Mesendoderm (in vitro differentiated cells): ENCODE results near the gene TRPM3.

Experiments used
- DNase-seq: peaks from one replicate; pipeline ENCODE4 v3.0.0; 2013
- H2AK5ac ChIP-seq: 2 replicates; pipeline ENCODE4 v1.6.1; 2013; ENCODE audit warnings: low read length, inconsistent platforms
- H2BK120ac ChIP-seq: 2 replicates; pipeline ENCODE4 v1.6.1; 2013; ENCODE audit warnings: low read depth, mild to moderate bottlenecking, low read length, moderate library complexity, mixed read lengths
- H2BK15ac ChIP-seq: replicated peaks from 2 replicates; pipeline ENCODE4 v1.6.1; 2013; ENCODE audit warnings: low read depth, mild to moderate bottlenecking, moderate library complexity
- H2BK5ac ChIP-seq: 2 replicates; pipeline ENCODE4 v1.6.1; 2013; ENCODE audit warnings: low read length, inconsistent platforms
- H3K18ac ChIP-seq: 2 replicates; pipeline ENCODE4 v1.6.1; 2013; ENCODE audit warnings: mild to moderate bottlenecking, low read length, mixed read lengths
- H3K23ac ChIP-seq: one replicate; pipeline ENCODE4 v1.6.1; 2013; ENCODE audit warnings: low read length
- H3K27ac ChIP-seq: 2 replicates; pipeline ENCODE4 v1.5.1; 2013; ENCODE audit warnings: low read depth, mild to moderate bottlenecking, inconsistent platforms, low read length, moderate library complexity
- H3K27me3 ChIP-seq: 2 replicates; pipeline ENCODE4 v1.6.1; 2013; ENCODE audit warnings: low read length, control low read depth, mild to moderate bottlenecking, inconsistent platforms; ENCODE audit not compliant: insufficient read depth, poor library complexity
- H3K36me3 ChIP-seq: 2 replicates; pipeline ENCODE4 v1.6.1; 2013; ENCODE audit warnings: low read length, inconsistent platforms; ENCODE audit not compliant: control insufficient read depth, insufficient read depth
- H3K4ac ChIP-seq: one replicate; pipeline ENCODE4 v1.6.1; 2013; ENCODE audit warnings: low read depth, mild to moderate bottlenecking, low read length, moderate library complexity
- H3K4me1 ChIP-seq: 2 replicates; pipeline ENCODE4 v1.6.1; 2013; ENCODE audit warnings: low read depth, low read length, inconsistent platforms; ENCODE audit not compliant: control insufficient read depth
- H3K4me2 ChIP-seq: 2 replicates; pipeline ENCODE4 v1.6.1; 2013; ENCODE audit warnings: low read length
- H3K4me3 ChIP-seq: 2 replicates; pipeline ENCODE4 v1.5.1; 2013; ENCODE audit warnings: mild to moderate bottlenecking, low read length
- H3K56ac ChIP-seq: one replicate; pipeline ENCODE4 v1.6.1; 2013; ENCODE audit warnings: low read length
- H3K79me1 ChIP-seq: 2 replicates; pipeline ENCODE4 v1.6.1; 2013; ENCODE audit warnings: low read length, inconsistent platforms
- H3K79me2 ChIP-seq: 2 replicates; pipeline ENCODE4 v1.6.1; 2013; ENCODE audit warnings: mild to moderate bottlenecking, low read length; ENCODE audit not compliant: control insufficient read depth, insufficient read depth
- H3K9ac ChIP-seq: 2 replicates; pipeline ENCODE4 v1.6.1; 2013; ENCODE audit warnings: low read length, inconsistent platforms
- H4K5ac ChIP-seq: one replicate; pipeline ENCODE4 v1.6.1; 2013; ENCODE audit warnings: low read length
- H4K8ac ChIP-seq: one replicate; pipeline ENCODE4 v1.6.1; 2013; ENCODE audit warnings: low read depth, mild to moderate bottlenecking, control low read depth, low read length, moderate library complexity
- WGBS: extraction: QIAGEN DNeasy Blood & Tissue Kit; methylation state at CpG from one replicate; pipeline ENCODE4 v1.1.7; 2013; ENCODE audit warnings: low lambda C conversion rate, missing lambda C conversion rate; ENCODE audit not compliant: insufficient coverage; ENCODE audit errors: extremely low coverage; 5-methylcytosine and 5-hydroxymethylcytosine counted together

Gene TRPM3

GRCh38 chr9:70486127-70486526, 635.3 kb downstream of the TRPM3 start:
- WGBS: no CpG with 5 or more reads among the region's 3 CpGs
- H3K4me3 ChIP-seq: no peak overlapping the region
- H3K18ac ChIP-seq: no peak overlapping the region
- H3K56ac ChIP-seq: no peak overlapping the region
- H3K4me1 ChIP-seq: no peaks in the 10 kb centered on the region
- no peak overlapping the region for H2BK120ac ChIP-seq
- no peak overlapping the region for H4K8ac ChIP-seq
- H3K23ac ChIP-seq: no peak overlapping the region
- H3K27ac ChIP-seq: no peak overlapping the region
- H2BK5ac ChIP-seq: no peak overlapping the region
- H3K79me2 ChIP-seq: no peaks in the 10 kb centered on the region
- no peaks in the 10 kb centered on the region for H3K79me1 ChIP-seq
- no peak overlapping the region for H3K4me2 ChIP-seq
- no peaks in the 10 kb centered on the region for H3K27me3 ChIP-seq
- no peaks in the 10 kb centered on the region for H3K36me3 ChIP-seq
- no peak for DNase-seq
- no peak overlapping the region for H3K4ac ChIP-seq
- H2BK15ac ChIP-seq: no peak overlapping the region
- no peak overlapping the region for H4K5ac ChIP-seq
- no peak overlapping the region for H3K9ac ChIP-seq
- no peak overlapping the region for H2AK5ac ChIP-seq

- Histone ChIP-seq H3K27ac (no peak overlapping the region), H3K23ac (no peak overlapping the region), H2BK5ac (no peak overlapping the region), H3K4ac (no peak overlapping the region), H3K4me1 (no peaks in the 10 kb centered on the region), H2BK15ac (no peak overlapping the region), H3K27me3 (no peaks in the 10 kb centered on the region), H3K4me3 (no peak overlapping the region), H3K9ac (no peak overlapping the region), H3K79me1 (no peaks in the 10 kb centered on the region), H3K18ac (no peak overlapping the region), H4K5ac (no peak overlapping the region), H2AK5ac (no peak overlapping the region), H3K56ac (no peak overlapping the region), H4K8ac (no peak overlapping the region), H3K79me2 (no peaks in the 10 kb centered on the region), H3K4me2 (no peak overlapping the region), H2BK120ac (no peak overlapping the region), H3K36me3 (no peaks in the 10 kb centered on the region)
- no CpG with 5 or more reads among the region's 5 CpGs for WGBS
- no peak for DNase-seq
Measured at GRCh38 chr9:70485273-70485858, 636.1 kb downstream of the TRPM3 start.

GRCh38 chr9:70484232-70485130, 636.9 kb downstream of the TRPM3 start:
- no peak overlapping the region for H4K5ac ChIP-seq
- DNase-seq: peak; percentile 74
- H4K8ac ChIP-seq: no peak overlapping the region
- H2AK5ac ChIP-seq: no peak overlapping the region
- H3K27me3 ChIP-seq: no peaks in the 10 kb centered on the region
- H3K23ac ChIP-seq: no peak overlapping the region
- H3K4ac ChIP-seq: no peak overlapping the region
- peaks cover 2% of the 10 kb centered on the region for H3K4me1 ChIP-seq
- no peak overlapping the region for H3K18ac ChIP-seq
- H3K4me3 ChIP-seq: no peak overlapping the region
- H2BK5ac ChIP-seq: no peak overlapping the region
- H2BK15ac ChIP-seq: no peak overlapping the region
- WGBS: no CpG with 5 or more reads among the region's 8 CpGs
- H3K79me1 ChIP-seq: no peaks in the 10 kb centered on the region
- H3K79me2 ChIP-seq: no peaks in the 10 kb centered on the region
- H3K27ac ChIP-seq: no peak overlapping the region
- no peak overlapping the region for H3K9ac ChIP-seq
- H3K36me3 ChIP-seq: no peaks in the 10 kb centered on the region
- H2BK120ac ChIP-seq: no peak overlapping the region
- no peak overlapping the region for H3K56ac ChIP-seq
- no peak overlapping the region for H3K4me2 ChIP-seq

- no peak for DNase-seq
- H4K8ac ChIP-seq: no peak overlapping the region
- H2BK5ac ChIP-seq: no peak overlapping the region
- H3K18ac ChIP-seq: no peak overlapping the region
- H2BK15ac ChIP-seq: no peak overlapping the region
- no peak overlapping the region for H4K5ac ChIP-seq
- no peaks in the 10 kb centered on the region for H3K79me1 ChIP-seq
- no CpG with 5 or more reads among the region's 1 CpG for WGBS
- no peak overlapping the region for H3K4me2 ChIP-seq
- no peaks in the 10 kb centered on the region for H3K79me2 ChIP-seq
- no peaks in the 10 kb centered on the region for H3K27me3 ChIP-seq
- no peak overlapping the region for H3K56ac ChIP-seq
- no peak overlapping the region for H2BK120ac ChIP-seq
- H3K27ac ChIP-seq: no peak overlapping the region
- H3K23ac ChIP-seq: no peak overlapping the region
- H3K9ac ChIP-seq: no peak overlapping the region
- H3K4me3 ChIP-seq: no peak overlapping the region
- H2AK5ac ChIP-seq: no peak overlapping the region
- H3K36me3 ChIP-seq: no peaks in the 10 kb centered on the region
- no peak overlapping the region for H3K4ac ChIP-seq
- H3K4me1 ChIP-seq: peaks cover 2% of the 10 kb centered on the region
Measured at GRCh38 chr9:70481471-70481870, 640.0 kb downstream of the TRPM3 start.

GRCh38 chr9:70480405-70480980, 640.9 kb downstream of the TRPM3 start:
- H3K18ac ChIP-seq: no peak overlapping the region
- H3K4me1 ChIP-seq: peaks cover 2% of the 10 kb centered on the region
- H2AK5ac ChIP-seq: no peak overlapping the region
- WGBS: no CpG with 5 or more reads among the region's 15 CpGs
- no peak for DNase-seq
- H4K8ac ChIP-seq: no peak overlapping the region
- no peaks in the 10 kb centered on the region for H3K36me3 ChIP-seq
- H2BK5ac ChIP-seq: no peak overlapping the region
- no peak overlapping the region for H3K23ac ChIP-seq
- no peak overlapping the region for H3K4me2 ChIP-seq
- H3K9ac ChIP-seq: no peak overlapping the region
- no peaks in the 10 kb centered on the region for H3K79me2 ChIP-seq
- no peak overlapping the region for H4K5ac ChIP-seq
- no peak overlapping the region for H3K4me3 ChIP-seq
- no peak overlapping the region for H3K56ac ChIP-seq
- no peaks in the 10 kb centered on the region for H3K27me3 ChIP-seq
- H3K79me1 ChIP-seq: no peaks in the 10 kb centered on the region
- no peak overlapping the region for H3K27ac ChIP-seq
- H3K4ac ChIP-seq: no peak overlapping the region
- H2BK120ac ChIP-seq: no peak overlapping the region
- H2BK15ac ChIP-seq: no peak overlapping the region
